Endothelial cell of umbilical vein (primary cell): ENCODE results near the gene TRABD. TPM values are rescaled to one million over a fixed set of nuclear protein-coding genes. Genes with fewer than 3 reads are reported as not detected.

ENCODE experiments used
- BruUV-seq: library from RNA; stranded (reverse); fragments of 400-500 nt; replicated peaks from 2 replicates; lab custom pipeline; 2021; lab: Mats Ljungman, UMichigan
- CTCF ChIA-PET: fragments of 300-600, 350-600 bp; sonication (Branson Sonifier 250); formaldehyde crosslinking; loops from one replicate; lab custom pipeline; 2021; ENCODE audit warnings: antibody characterized with exemption, inconsistent platforms; lab: Charles Lee
- POLR2A ChIA-PET: fragments of 300-600, 350-600 bp; sonication (Branson Sonifier 250); formaldehyde crosslinking; loops from one replicate; lab custom pipeline; 2021; ENCODE audit warnings: antibody characterized with exemption, inconsistent platforms; lab: Charles Lee
- DNase-seq: peaks from one replicate; pipeline ENCODE4 v3.0.0-alpha.2; 2011; ENCODE audit warnings: low read depth, low spot score
- FAIRE-seq: peaks from 2 replicates; lab custom pipeline; 2011; peaks lifted over from hg19 to GRCh38; lab: Jason Lieb, UNC
- H2AFZ ChIP-seq: 2 replicates; pipeline ENCODE4 v1.6.0; 2012; ENCODE audit warnings: low read depth, low read length, control low read depth, inconsistent platforms
- H3K27ac ChIP-seq: 2 replicates; pipeline ENCODE4 v1.5.1; 2011; ENCODE audit warnings: low read depth, mild to moderate bottlenecking, control low read depth, low read length, moderate library complexity; ENCODE audit not compliant: insufficient read depth
- H3K27me3 ChIP-seq, 2 experiments: 2 replicates each; pipeline versions ENCODE4 v1.6.0 to v1.6.1; 2011; ENCODE audit warnings: low read length in 2 of 2, mixed read lengths in 1 of 2; ENCODE audit not compliant: control insufficient read depth in 2 of 2, insufficient read depth in 2 of 2
- H3K36me3 ChIP-seq, 2 experiments: 2 replicates in 1 of 2; 3 replicates in 1 of 2; pipeline ENCODE4 v1.5.1; 2011; ENCODE audit warnings: low read length in 2 of 2, mild to moderate bottlenecking in 1 of 2, moderate library complexity in 1 of 2; ENCODE audit not compliant: control insufficient read depth in 2 of 2, insufficient read depth in 2 of 2; ENCODE audit errors: extremely low read depth in 1 of 2
- H3K4me1 ChIP-seq: 3 replicates; pipeline ENCODE4 v1.5.1; 2011; ENCODE audit warnings: mild to moderate bottlenecking, low read length; ENCODE audit not compliant: control insufficient read depth, insufficient read depth; ENCODE audit errors: extremely low read depth
- H3K4me2 ChIP-seq: 2 replicates; pipeline ENCODE4 v1.6.1; 2011; ENCODE audit warnings: low read length, control low read depth, mixed read lengths; ENCODE audit not compliant: insufficient read depth
- H3K4me3 ChIP-seq, 3 experiments: fragments of 200-600 bp in 1 of 3; sonication (generic), shearing (Covaris generic) in 1 of 3; replicated peaks in 1 of 3; 2 replicates each; pipeline ENCODE4 v1.5.1; 2011 to 2016; ENCODE audit warnings: control low read depth in 3 of 3, low read length in 3 of 3, mild to moderate bottlenecking in 2 of 3, inconsistent platforms in 1 of 3, low read depth in 1 of 3, moderate library complexity in 1 of 3; ENCODE audit not compliant: insufficient read depth in 1 of 3
- H3K79me2 ChIP-seq: 2 replicates; pipeline ENCODE4 v1.6.0; 2012; ENCODE audit warnings: low read length, inconsistent platforms; ENCODE audit not compliant: control insufficient read depth, insufficient read depth
- H3K9ac ChIP-seq: replicated peaks from 2 replicates; pipeline ENCODE3; 2011; ENCODE audit warnings: low read length, control low read depth; ENCODE audit not compliant: insufficient read depth; ENCODE audit errors: extremely low read depth
- H3K9me1 ChIP-seq: replicated peaks from 3 replicates; pipeline ENCODE4 v1.6.0; 2011; ENCODE audit warnings: mild to moderate bottlenecking, low read length; ENCODE audit not compliant: control insufficient read depth, insufficient read depth; ENCODE audit errors: extremely low read depth
- H3K9me3 ChIP-seq: replicated peaks from 2 replicates; pipeline ENCODE4 v1.5.1; 2012; ENCODE audit warnings: low read length, inconsistent platforms; ENCODE audit not compliant: control insufficient read depth, insufficient read depth
- H4K20me1 ChIP-seq: replicated peaks from 2 replicates; pipeline ENCODE3; 2011; ENCODE audit warnings: mild to moderate bottlenecking, low read length; ENCODE audit not compliant: control insufficient read depth, insufficient read depth; ENCODE audit errors: extremely low read depth
- CTCF ChIP-seq, 2 donors: IDR thresholded peaks; 1 replicate in 1 of 2; 2 replicates in 1 of 2; pipeline ENCODE4 v1.5.1; 2011; ENCODE audit warnings: low read length in 2 of 2, mild to moderate bottlenecking in 2 of 2, moderate library complexity in 2 of 2, control low read depth in 1 of 2, inconsistent platforms in 1 of 2, low read depth in 1 of 2; ENCODE audit not compliant: insufficient read depth in 1 of 2; ENCODE audit errors: extremely low read depth in 1 of 2
- EZH2 ChIP-seq: IDR thresholded peaks from 2 replicates; pipeline ENCODE4 v1.6.1; 2012; ENCODE audit warnings: borderline replicate concordance, low read depth, mild to moderate bottlenecking, moderate library complexity, low read length, inconsistent platforms; ENCODE audit not compliant: severe bottlenecking
- FOS ChIP-seq: IDR thresholded peaks from 2 replicates; pipeline ENCODE4 v1.6.1; 2011; ENCODE audit warnings: mild to moderate bottlenecking, low read length, moderate library complexity, borderline replicate concordance; ENCODE audit not compliant: insufficient read depth
- GATA2 ChIP-seq: IDR thresholded peaks from 2 replicates; pipeline ENCODE4 v1.7.0; 2011; ENCODE audit warnings: low read depth, mild to moderate bottlenecking, moderate library complexity, mixed read lengths, low read length; ENCODE audit not compliant: insufficient read length, insufficient read depth
- JUN ChIP-seq: IDR thresholded peaks from 2 replicates; pipeline ENCODE4 v1.6.1; 2011; ENCODE audit warnings: borderline replicate concordance, low read depth; ENCODE audit not compliant: insufficient read length, insufficient read depth
- MYC ChIP-seq: IDR thresholded peaks from one replicate; pipeline ENCODE4 v1.6.1; 2011; ENCODE audit warnings: mild to moderate bottlenecking, low read depth, low read length
- POLR2A ChIP-seq: IDR thresholded peaks from 2 replicates; pipeline ENCODE4 v1.6.1; 2012; ENCODE audit warnings: low read depth, mild to moderate bottlenecking, control low read depth, low read length
- POLR2AphosphoS5 ChIP-seq: IDR thresholded peaks from 2 replicates; pipeline ENCODE4 v1.6.1; 2012; ENCODE audit warnings: low read depth, mild to moderate bottlenecking, control low read depth, low read length, moderate library complexity; ENCODE audit not compliant: insufficient read depth
- dilution Hi-C: fragments of 300-500 bp; cut with MboI; formaldehyde crosslinking; loops from one replicate; pipeline ENCODE4 v1.15.0; 2019; ENCODE audit warnings: low sequenced_read_pairs; ENCODE audit not compliant: extremely low pct_ligation_motif_present
- intact Hi-C: fragments of 100-400 bp; cut with micrococcal nuclease; formaldehyde crosslinking; loops from one replicate; pipeline ENCODE4 v1.10.0; 2022
- polyA plus RNA-seq, 4 experiments: library from polyadenylated mRNA; depleted of rRNA in 3 of 4; stranded (reverse) in 3 of 4; unstranded in 1 of 4; fragments of >200 nt; gene quantifications; 2 replicates each; pipeline versions ENCODE4 v1.2.1 to v1.2.3, GENCODE V29; 2011 to 2012; ENCODE audit warnings: missing spikeins in 1 of 4
- total RNA-seq: library from RNA; stranded (reverse); gene quantifications from 2 replicates; pipeline ENCODE4 v1.2.3, GENCODE V29; 2021
- TF ChIP-seq, protein P1 (sequence below): IDR thresholded peaks from 2 replicates; pipeline ENCODE4 v1.6.1; 2011; ENCODE audit not compliant: insufficient read depth, insufficient read length

TRABD gene
- total and polyA plus RNA-seq, 2 donors (not counting 3 experiments of a cell fraction or from before 2014, with no cell fraction given) = 46.8 to 48.4 TPM

DNA sequence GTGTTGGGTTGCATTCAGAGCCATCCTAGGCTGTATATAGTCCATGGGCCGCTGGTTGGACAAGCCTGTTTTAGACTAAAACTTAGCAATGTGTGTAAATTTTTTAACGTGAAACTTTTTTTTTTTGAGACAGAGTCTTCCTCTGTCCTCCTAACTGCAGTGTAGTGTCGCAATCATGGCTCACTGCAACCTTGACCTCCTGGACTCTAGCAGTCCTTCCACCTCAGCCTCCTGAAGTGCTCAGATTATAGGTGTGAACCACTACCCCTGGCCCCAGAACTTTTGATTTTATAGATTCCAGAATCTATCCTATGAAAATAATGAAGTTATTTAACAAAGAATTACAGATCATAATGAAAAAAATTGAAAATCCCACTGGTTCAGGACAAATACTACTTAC lies 45.1 kb upstream of the TRABD start:
- H3K27ac ChIP-seq = no peak overlapping the region
- DNase-seq = no peak
- no peak overlapping the region for H3K4me2 ChIP-seq
- CTCF ChIA-PET = interaction anchor here (2.9 kb wide), 1 partner anchor 110 kb away, joined by 9 read pairs; no protein-coding TSS in a partner anchor
- H3K79me2 ChIP-seq = no peaks in the 10 kb centered on the region
- peaks cover 22 to 27% of the 10 kb centered on the region in 2 experiments for H3K36me3 ChIP-seq
- POLR2A ChIA-PET = no interaction called here
- H3K27me3 ChIP-seq = no peaks in the 10 kb centered on the region
- H3K9me3 ChIP-seq = no peaks in the 10 kb centered on the region
- intact Hi-C loops (no loop called here), dilution Hi-C loops (no loop called here)
- no peak for FAIRE-seq
- no peaks in the 10 kb centered on the region for H3K4me1 ChIP-seq
- H3K4me3 ChIP-seq = no peak overlapping the region
- H3K9ac ChIP-seq = no peak overlapping the region
- no TSS peak for BruUV-seq
- no peaks in the 10 kb centered on the region for H4K20me1 ChIP-seq
- H2AFZ ChIP-seq = no peak overlapping the region
- H3K9me1 ChIP-seq = no peaks in the 10 kb centered on the region
- no peak for TF ChIP-seq FOS
- no peak for TF ChIP-seq CTCF (IDR thresholded peaks at IDR 0.05; ENCODE audit: extremely low read depth in 1 of 2, insufficient read depth in 1 of 2, low read depth in 1 of 2, low read length in 2 of 2)
- no peak for TF ChIP-seq POLR2AphosphoS5
- TF ChIP-seq POLR2A = no peak
- TF ChIP-seq JUN = no peak
- TF ChIP-seq, protein P1, sequence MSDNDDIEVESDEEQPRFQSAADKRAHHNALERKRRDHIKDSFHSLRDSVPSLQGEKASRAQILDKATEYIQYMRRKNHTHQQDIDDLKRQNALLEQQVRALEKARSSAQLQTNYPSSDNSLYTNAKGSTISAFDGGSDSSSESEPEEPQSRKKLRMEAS = no peak
- TF ChIP-seq EZH2 = no peak
- no peak for TF ChIP-seq GATA2
- TF ChIP-seq MYC = no peak
